ENCODE results near the gene ARHGAP31.
A peak's percentile ranks its signal among the peaks of the same experiment; 100 is the strongest.
"Not testable (repeated sequence)": the region's sequence is repeated elsewhere in the genome, so short reads cannot be mapped to it uniquely, and the experiment has no call there.

The ARHGAP31 gene, protein sequence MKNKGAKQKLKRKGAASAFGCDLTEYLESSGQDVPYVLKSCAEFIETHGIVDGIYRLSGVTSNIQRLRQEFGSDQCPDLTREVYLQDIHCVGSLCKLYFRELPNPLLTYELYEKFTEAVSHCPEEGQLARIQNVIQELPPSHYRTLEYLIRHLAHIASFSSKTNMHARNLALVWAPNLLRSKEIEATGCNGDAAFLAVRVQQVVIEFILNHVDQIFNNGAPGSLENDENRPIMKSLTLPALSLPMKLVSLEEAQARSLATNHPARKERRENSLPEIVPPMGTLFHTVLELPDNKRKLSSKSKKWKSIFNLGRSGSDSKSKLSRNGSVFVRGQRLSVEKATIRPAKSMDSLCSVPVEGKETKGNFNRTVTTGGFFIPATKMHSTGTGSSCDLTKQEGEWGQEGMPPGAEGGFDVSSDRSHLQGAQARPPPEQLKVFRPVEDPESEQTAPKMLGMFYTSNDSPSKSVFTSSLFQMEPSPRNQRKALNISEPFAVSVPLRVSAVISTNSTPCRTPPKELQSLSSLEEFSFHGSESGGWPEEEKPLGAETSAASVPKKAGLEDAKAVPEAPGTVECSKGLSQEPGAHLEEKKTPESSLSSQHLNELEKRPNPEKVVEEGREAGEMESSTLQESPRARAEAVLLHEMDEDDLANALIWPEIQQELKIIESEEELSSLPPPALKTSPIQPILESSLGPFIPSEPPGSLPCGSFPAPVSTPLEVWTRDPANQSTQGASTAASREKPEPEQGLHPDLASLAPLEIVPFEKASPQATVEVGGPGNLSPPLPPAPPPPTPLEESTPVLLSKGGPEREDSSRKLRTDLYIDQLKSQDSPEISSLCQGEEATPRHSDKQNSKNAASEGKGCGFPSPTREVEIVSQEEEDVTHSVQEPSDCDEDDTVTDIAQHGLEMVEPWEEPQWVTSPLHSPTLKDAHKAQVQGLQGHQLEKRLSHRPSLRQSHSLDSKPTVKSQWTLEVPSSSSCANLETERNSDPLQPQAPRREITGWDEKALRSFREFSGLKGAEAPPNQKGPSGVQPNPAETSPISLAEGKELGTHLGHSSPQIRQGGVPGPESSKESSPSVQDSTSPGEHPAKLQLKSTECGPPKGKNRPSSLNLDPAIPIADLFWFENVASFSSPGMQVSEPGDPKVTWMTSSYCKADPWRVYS (N-terminal part only)

DNA sequence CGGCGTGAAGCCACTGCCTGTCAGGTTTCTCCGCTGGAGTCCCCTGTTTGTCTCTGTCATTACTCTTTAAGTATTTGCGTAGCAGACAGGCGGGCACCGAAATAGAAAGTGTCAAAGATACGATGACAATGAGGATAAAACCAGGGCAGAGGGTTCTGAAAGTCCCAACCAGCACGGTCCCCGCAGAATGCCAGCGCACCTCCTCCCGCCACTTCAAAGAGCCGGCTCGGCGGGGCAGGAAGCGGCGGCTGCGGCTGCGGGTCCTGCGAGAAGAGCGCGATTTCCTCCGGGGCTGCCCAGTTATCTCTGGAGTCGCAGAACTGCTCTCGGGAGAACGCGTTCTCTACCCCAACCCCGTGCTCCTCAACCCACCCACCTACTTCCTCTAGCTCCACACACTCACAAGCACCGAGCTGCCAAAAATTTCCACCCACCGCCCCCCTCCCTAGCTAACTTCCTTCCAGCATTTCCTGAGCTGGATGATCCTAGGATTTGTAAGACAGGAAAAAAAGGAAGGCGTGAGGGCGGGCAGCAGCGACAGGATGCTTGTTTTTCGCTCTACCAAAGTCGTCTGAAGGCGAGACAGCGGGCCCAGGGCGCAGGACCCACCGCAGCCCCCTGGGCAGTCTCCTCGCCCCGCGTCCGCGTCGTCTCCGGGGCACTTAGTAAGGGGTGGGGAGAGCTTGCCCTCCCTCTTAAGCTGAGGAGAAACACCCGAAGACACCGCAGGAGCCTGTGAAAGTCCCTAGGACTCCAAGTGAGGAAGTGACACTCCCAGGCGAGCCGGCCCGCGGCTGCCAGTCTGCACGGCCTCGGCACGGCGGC is at the start of gene ARHGAP31:
ARHGAP31 (plus strand) TSS at position 513 of the 825 bp plus-strand sequence. CDS start 522 bp downstream, outside the sequence.
- peak; percentile 85 for DNase-seq

DNA sequence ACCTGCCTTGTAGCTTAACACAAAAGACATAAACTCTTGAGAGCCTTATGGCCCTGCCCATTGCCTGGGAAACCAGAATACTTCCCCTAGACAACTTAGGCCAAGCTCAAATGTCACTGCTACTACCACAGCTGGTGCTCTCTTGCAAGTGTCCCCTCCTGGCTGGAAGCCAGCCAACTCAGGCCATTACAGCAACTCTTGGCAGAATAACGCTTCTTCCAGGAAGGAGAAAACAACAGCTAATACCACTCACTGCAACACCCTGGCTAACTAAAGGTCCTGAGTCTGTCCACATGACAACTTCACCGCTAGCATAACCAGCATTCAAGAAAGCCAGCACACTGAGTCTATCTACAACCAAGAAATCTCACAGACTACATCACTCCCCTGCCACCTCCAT is 48.4 kb upstream of the ARHGAP31 start:
- DNase-seq: no peak

DNA sequence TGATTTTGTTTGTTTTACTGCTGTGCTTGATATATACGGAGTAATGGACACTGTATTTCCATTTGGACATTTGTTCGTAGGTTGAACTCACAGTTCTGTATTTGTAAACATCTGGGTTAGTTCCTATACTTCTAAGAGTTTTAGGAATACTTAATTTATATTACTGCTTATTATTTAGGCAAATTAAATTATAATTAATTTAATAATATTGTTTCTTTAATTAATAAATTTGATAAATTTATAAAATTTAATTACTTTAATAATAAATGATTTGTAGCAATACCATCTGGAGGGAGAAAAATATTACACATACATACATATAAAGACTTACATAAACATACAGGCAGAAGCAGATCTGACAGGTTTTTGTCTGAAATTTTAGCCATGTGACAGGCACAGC is 39.0 kb upstream of the ARHGAP31 start:
- no peak for DNase-seq

DNA sequence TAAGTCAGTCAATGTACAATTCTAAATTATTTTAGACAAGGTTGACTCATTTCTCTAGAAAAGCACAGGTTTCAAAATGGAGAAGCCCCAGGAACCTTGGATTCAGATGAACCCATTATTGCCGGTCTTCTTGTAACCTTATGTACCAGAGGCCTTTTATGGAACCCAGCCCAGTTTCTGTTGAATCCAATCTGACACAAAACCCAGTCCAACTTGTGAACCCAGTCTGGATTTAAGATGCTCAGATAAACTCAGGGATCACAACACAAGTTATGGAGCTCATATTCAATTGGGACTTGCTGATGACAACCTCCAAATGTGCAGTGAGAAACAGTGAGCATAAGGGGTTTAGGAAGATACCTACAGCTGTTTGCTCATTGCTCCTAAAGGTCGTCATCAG is 37.1 kb upstream of the ARHGAP31 start:
- DNase-seq: no peak

DNA sequence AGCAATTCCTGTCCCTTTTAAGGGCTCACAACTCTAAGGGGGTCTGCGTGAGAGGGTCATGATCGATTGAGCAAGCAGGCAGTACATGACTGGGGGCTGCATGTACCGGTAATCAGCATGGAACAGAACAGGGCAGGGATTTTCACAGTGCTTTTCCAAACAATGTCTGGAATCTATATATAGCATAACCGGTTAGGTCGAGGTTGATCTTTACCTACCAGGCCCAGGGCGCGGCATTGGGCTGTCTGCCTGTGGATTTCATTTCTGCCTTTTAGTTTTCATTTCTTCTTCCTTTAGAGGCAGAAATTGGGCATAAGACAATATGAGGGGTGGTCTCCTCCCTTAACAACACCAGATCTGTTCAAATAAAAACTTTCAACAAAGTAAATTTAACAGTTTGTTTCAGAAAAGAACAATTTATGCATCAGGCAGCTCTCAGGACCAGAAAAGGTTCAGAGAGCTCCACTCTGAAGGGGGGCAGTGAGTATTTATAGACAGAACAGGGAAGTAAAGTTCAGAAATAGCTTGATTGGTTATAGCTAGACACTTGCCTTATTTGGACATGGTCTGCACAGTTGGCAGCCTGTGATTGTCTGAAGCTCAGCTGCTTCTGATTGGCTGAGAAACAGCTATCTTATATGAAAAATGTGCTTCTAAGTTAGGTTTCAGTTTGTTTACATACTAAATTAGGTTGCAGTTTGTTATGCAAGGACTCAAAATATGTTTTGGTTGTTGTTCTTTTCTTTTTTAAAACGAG is 36.4 kb upstream of the ARHGAP31 start:
- no peak for DNase-seq

DNA sequence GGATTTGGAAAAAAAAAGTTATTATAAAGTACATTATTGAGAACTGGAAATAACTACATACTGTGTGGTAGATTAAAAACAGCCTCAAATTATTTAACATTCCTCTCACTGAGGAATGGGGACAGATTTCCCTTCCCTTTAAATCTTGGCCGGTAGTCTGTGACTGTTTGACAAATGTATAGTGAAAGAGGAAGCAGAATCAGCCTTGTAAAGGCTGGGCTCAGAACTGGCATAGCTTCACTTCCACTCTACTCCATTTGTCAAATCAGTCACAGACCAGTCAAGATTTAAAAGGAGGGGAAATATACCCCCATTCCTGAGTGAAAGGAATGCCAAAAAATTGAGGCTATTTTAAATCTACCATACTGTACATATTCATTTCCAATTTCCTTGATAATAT is 35.3 kb upstream of the ARHGAP31 start:
- no peak for DNase-seq

DNA sequence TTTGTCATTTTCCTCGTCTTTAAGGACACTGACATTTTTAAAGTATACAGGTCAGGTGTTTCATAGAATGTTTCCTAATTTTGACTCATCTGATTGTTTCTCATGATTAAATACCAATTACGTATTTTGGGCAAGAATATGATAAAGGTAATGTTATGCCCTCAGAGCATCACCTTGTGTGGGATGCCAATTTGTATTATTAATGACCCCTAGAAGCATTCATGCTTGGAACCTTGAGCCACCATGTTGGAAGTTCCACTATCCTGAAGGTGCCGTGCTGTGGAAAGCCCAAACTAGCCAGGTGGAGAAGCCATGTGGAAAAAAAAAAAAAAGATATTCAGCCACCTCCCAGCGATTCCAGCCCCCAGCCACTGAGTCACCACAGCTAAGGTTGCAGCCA is 34.4 kb upstream of the ARHGAP31 start:
- DNase-seq: no peak

DNA sequence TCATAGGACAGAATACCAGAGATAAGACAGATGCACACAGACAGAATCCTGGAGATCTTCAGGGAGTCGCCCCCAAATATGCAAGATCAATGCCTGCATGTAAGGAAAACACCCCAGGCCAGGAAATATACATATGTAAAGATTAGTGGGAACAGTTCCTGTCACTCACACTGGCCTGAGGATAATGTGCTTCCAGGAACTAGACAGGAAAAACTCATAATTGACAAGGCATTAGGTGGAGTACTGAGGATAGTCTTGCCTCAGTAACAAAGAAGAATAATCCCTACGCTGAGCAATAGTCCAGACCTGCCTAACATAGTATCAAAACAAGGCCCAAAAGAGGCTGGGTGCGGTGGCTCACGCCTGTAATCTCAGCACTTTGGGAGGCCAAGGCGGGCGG is 33.1 kb upstream of the ARHGAP31 start:
- DNase-seq: no peak

DNA sequence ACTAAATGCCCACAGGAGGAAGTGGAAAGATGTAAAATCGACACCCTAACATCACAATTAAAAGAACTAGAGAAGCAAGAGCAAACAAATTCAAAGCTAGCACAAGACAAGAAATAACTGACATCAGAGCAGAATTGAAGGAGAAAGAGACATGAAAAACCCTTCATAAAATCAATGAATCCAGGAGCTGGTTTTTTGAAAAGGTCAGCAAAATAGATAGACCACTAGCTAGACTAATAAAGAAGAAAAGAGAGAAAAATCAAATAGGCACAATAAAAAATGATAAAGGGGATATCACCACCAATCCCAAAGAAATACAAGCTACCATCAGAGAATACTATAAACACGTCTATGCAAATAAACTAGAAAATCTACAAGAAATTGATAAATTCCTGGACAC is 24.0 kb upstream of the ARHGAP31 start:
- not testable (repeated sequence) for DNase-seq

DNA sequence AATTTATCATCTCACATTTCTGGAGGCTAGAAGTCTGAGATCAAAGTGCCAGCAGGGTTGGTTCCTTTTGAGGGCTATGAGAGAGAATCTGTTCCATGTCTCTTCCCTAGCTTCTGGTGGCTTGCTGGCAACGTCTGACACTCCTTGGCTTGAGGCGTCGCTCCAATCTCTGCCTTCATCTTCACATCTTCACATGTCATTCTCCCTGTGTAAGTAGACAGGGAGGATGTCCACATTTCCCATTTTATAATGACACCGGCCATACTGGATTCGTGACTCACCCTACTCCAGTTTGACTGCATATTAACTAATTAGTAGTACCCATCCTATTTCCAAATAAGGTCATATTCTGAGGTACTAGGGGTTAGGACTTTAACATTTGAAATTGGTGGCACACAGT is 17.5 kb upstream of the ARHGAP31 start:
- no peak for DNase-seq

DNA sequence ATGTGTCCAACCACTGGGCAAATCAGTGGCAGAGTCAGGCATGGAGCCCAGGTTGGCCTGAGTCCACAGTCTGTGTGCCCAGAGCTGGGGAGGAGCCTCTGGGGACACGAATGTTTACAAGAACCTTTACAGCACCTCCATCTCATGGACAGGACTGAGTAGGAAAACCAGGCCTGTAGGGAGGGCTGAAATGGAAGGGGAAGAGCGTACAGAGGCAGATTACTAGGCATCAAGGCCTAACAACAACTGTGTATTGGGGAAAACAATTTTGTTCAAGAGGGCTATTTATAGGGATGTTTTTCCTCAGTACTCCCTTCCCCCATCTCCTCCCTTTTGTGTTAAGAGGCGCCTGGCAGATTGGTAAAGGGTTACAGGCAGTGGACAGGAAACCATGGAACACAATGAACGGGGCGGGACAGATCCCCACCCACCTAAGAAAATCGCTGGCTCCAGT is 15.1 kb upstream of the ARHGAP31 start:
- DNase-seq: no peak

DNA sequence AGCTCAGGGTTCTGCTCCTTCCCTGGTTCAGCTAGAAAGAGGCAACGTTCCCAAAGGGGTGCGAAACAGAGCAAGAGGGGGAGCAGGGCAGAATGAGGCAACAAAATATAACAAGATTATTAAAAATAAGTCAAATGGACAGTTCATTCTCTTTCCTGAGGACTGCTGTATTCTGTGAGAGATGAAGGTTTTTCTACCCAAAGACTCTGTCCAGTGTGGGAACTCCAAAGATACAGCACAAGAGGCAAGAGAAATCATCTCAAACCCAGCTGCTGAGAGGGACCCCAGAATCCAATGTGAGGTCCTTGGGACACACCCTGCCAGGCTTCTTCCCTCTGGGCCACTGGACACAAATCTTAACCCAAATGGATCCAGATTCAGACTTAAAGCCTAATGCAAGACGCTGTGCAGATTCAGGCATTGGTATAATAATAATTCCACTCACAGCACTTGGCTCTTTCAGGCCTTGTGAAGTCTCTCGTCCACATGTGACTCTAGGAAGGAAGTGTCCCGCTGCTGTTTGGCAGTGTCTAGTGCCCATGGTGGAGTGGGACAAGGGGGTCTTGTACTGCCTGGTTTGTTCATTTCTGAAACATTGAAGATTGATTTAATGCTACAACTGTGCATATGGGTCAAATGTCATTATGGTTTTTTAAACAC is 14.5 kb upstream of the ARHGAP31 start:
- DNase-seq: no peak

DNA sequence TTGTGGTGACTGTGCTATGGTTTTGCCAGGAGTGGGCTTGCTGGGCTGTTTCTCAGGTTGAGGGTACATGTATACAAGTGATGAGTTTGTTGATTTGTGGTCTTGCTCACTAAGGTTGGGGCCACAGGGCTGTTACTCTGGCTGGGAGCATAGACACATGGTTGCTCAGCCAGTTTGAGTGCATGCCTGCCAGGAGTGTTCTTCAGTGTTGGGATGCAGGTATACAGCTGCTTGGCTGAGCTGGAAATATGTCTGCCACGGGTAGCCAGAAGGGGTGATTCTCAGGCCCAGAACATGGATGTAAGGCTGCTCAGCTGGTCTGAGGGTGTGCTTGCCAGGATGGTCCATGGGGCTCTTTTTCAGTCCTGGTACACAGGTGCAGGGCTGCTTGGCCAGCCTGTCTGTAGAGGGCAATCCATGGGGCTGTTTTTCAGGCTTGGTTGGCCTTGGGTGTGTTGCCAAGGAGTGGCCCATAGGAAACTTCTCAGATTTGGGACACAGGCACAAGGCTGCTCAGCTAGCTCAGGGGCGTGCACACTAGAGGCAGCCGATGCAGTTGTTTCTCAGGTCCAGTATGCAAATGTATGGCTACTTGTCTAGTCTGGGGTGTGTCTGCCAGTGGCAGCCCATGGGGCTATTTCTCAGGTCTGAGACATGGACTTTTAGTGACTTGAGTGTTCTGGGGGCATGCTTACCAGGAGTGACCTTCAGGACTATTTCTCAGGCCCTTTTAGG is 5.3 kb upstream of the ARHGAP31 start:
- DNase-seq: no peak

DNA sequence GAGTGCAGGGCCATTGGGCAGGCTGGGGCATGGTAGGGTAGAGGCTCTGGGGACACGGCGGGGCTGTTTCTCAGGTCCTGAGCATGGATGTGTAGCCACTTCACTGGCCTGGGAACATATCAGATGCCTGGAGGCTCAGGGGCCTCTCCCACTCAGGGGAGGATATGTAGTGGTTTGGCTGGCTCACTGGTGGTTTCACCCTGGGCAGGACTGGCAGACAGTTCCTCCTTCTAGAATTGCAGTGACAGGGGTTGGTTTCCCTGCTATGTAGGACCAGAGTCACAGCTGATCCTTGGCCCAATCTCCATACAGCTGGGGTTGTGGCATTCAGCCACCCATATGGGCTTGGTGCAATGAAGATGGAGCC is 4.8 kb upstream of the ARHGAP31 start:
- no peak for DNase-seq

DNA sequence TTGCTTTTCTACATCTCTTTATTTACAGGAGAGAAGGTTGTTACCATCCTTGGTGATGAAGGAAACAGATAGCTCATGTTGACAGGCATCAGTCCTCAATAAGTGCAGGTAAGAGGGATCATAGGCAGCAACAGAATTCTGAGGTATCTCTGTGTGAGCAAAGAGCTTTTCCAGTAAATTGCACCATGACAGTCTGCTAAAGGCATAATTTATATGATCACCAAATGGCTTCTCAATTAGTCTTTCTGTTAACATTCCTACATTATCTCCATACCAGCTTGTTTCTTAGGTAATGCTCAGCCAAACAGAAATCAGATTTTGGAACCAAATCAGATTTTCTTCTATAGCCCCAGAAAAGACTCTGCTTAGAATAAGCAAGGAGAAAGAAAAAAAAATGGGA is 3.6 kb upstream of the ARHGAP31 start:
- no peak for DNase-seq

DNA sequence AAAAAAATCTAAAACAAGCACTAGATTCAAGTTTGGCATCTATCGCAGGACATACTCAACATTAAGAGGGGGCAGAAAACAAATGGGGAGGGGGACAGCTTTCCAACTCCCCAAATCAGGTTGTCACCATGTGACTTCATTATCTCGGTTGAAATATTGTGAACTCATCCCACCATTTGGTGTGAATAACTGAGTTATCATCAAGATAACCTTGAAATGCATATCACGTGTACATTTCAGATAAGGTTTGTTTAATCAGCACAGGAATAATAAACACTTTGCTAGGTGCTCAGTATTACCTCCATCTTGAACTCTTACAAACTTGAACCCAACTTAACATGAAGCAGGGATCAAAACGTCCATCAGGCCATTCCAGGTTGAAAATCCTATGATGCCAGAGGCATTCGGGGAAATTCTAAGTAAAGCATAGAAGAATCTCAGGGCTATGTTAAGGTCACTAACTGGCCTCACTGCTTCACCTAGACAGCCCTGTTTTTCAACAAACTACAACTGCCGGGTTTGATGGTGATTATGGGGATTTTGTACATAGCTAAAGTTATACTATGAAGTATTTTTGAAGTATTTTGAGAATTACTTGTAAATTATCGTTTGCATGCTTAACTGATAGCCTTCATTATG is 3.0 kb upstream of the ARHGAP31 start:
- no peak for DNase-seq

DNA sequence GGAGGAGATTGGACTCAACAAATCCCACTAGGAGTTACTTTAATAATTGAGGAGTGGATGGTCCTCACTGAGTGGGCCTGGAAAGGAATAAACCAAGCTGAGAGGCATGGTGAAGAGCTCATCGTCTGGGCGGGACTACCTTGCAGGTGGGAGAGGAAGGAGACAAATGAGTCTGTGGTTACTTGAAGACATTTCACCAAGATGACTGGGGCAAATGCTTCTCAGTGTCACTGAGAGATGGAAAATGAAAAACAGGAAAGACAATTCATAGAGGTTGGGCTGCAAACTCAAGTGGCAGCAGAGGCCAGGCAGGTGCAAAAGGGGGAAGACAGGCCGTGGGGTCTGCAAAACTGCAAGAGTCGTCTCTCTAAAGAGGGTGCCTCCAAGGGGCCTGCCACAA is 1.5 kb upstream of the ARHGAP31 start:
- DNase-seq: peak; percentile 62

DNA sequence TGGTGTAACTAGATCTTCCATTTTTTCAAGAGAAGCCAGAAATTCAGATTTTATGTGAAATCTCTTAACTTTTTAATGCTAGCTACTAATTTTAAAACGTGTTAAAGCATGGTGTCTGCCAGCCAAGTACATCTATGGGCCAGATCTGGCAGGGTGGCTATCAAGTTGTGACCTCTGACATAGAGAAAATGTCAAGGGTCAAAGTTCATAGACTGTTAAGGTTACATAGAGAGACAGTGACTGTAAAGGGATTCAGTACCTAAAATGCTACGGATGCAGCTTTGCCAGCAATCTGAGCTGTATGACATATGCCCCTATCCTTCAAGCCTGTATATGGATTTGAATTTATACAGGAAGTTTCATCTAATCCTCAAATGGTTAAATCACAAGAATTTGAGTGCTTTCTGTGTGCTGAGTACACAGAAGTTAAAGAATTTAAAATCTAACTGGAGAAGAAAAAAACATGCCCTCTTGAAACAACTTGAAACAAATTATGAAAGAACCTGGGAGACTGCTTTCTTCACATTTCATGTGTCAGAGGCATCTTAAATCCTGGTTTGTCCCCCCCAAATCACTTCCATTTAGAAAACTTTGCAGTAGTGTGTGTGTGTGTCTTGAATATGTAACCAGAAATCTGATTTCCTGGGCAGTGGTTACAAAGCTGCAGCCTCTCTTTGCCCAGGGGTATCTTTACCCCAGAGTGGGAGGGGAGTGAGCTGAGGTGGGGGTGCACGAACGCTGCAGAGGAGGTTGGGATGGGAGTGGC is 895 bp upstream of the ARHGAP31 start:
- DNase-seq: no peak

All from CD4-positive, alpha-beta T cell treated with Interleukin-6 for 4 hours (primary cell).